GM23338 (cell line): Measurements from ENCODE around the gene MRPS5.

ENCODE experiments used
- CTCF ChIP-seq, 2 experiments: fragments of 200-600 bp in 1 of 2; sonication (generic) in 1 of 2; conservative IDR thresholded peaks; 2 replicates each; pipeline versions ENCODE4 v1.5.1 to v1.6.1; 2016 to 2017; ENCODE audit warnings: antibody characterized with exemption in 2 of 2, low read depth in 2 of 2, mild to moderate bottlenecking in 2 of 2, moderate library complexity in 1 of 2
- EZH2 ChIP-seq: fragments of 200-600 bp; sonication (generic); IDR thresholded peaks from one replicate; pipeline ENCODE4 v1.8.0; 2017; ENCODE audit warnings: antibody characterized with exemption, mild to moderate bottlenecking, low read depth; ENCODE audit not compliant: unreplicated experiment
- JUNB ChIP-seq: IDR thresholded peaks from one replicate; pipeline ENCODE4 v1.6.1; 2016; ENCODE audit warnings: antibody characterized with exemption; ENCODE audit not compliant: unreplicated experiment
- NANOG ChIP-seq: IDR thresholded peaks from 2 replicates; pipeline ENCODE4 v1.6.1; 2016; ENCODE audit warnings: antibody characterized with exemption, borderline replicate concordance
- POLR2AphosphoS5 ChIP-seq: IDR thresholded peaks from 2 replicates; pipeline ENCODE4 v1.6.1; 2016; ENCODE audit warnings: antibody characterized with exemption, low read depth
- TF ChIP-seq, protein P1 (sequence below): IDR thresholded peaks from one replicate; pipeline ENCODE4 v1.6.1; 2018; ENCODE audit warnings: antibody characterized with exemption; ENCODE audit not compliant: unreplicated experiment

- TF ChIP-seq CTCF (conservative IDR thresholded peaks at IDR 0.05; ENCODE audit: low read depth in 2 of 2) (no peak), POLR2AphosphoS5 (no peak), JUNB (no peak), EZH2 (no peak), NANOG (no peak)
- TF ChIP-seq, protein P1, sequence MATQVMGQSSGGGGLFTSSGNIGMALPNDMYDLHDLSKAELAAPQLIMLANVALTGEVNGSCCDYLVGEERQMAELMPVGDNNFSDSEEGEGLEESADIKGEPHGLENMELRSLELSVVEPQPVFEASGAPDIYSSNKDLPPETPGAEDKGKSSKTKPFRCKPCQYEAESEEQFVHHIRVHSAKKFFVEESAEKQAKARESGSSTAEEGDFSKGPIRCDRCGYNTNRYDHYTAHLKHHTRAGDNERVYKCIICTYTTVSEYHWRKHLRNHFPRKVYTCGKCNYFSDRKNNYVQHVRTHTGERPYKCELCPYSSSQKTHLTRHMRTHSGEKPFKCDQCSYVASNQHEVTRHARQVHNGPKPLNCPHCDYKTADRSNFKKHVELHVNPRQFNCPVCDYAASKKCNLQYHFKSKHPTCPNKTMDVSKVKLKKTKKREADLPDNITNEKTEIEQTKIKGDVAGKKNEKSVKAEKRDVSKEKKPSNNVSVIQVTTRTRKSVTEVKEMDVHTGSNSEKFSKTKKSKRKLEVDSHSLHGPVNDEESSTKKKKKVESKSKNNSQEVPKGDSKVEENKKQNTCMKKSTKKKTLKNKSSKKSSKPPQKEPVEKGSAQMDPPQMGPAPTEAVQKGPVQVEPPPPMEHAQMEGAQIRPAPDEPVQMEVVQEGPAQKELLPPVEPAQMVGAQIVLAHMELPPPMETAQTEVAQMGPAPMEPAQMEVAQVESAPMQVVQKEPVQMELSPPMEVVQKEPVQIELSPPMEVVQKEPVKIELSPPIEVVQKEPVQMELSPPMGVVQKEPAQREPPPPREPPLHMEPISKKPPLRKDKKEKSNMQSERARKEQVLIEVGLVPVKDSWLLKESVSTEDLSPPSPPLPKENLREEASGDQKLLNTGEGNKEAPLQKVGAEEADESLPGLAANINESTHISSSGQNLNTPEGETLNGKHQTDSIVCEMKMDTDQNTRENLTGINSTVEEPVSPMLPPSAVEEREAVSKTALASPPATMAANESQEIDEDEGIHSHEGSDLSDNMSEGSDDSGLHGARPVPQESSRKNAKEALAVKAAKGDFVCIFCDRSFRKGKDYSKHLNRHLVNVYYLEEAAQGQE = no peak
Measured at GRCh38 chr2:95056044-95056443, 65.6 kb downstream of the MRPS5 start.
